ENCODE results near the gene ANKLE1.

The ANKLE1 gene

GRCh38 chr19:17332677-17333581 is 51.2 kb downstream of the ANKLE1 start:
- H3K4me3 ChIP-seq (ENCODE audit: low read length) = no peak overlapping the region
- peak; percentile 66 for DNase-seq (ENCODE audit: low read depth)
- no peak for TF ChIP-seq CTCF (IDR thresholded peaks at IDR 0.05; ENCODE audit: insufficient read depth, low read depth, low read length, missing control alignments)

- peak; percentile 89 for DNase-seq (ENCODE audit: low read depth)
- TF ChIP-seq CTCF (IDR thresholded peaks at IDR 0.05; ENCODE audit: insufficient read depth, low read depth, low read length, missing control alignments) = no peak
- peak overlapping the region; percentile 60 for H3K4me3 ChIP-seq (ENCODE audit: low read length)
Measured at GRCh38 chr19:17333611-17334413, 52.1 kb downstream of the ANKLE1 start.

- peak within 1 kb of the TSS; percentile 60 for H3K4me3 ChIP-seq (ENCODE audit: low read length)
- no peak for TF ChIP-seq CTCF (IDR thresholded peaks at IDR 0.05; ENCODE audit: insufficient read depth, low read depth, low read length, missing control alignments)
- DNase-seq (ENCODE audit: low read depth) = peak; percentile 99
Measured at GRCh38 chr19:17334414-17335409, 53.0 kb downstream of the ANKLE1 start, which contains the start of gene ANO8. Gene ANO8 (minus strand): TSS chr19:17334855. CDS start chr19:17334670, 185 bp downstream.

GRCh38 chr19:17335575-17335974 is 53.9 kb downstream of the ANKLE1 start:
- no peak for TF ChIP-seq CTCF (IDR thresholded peaks at IDR 0.05; ENCODE audit: insufficient read depth, low read depth, low read length, missing control alignments)
- no peak overlapping the region for H3K4me3 ChIP-seq (ENCODE audit: low read length)
- no peak for DNase-seq (ENCODE audit: low read depth)

All from epithelial cell of esophagus (primary cell).